Measurements from ENCODE around the gene RAPGEF5.

RAPGEF5 gene

GRCh38 chr7:22348379-22348778, 8.6 kb downstream of the RAPGEF5 start:
- Histone ChIP-seq H3K9me3 (ENCODE audit: insufficient read depth, low read length) (peaks cover 7% of the 10 kb centered on the region), H3K27me3 (ENCODE audit: insufficient read depth, insufficient read length) (no peaks in the 10 kb centered on the region), H3K4me3 (ENCODE audit: insufficient read length, low read depth) (no peak overlapping the region), H3K4me1 (ENCODE audit: insufficient read depth, insufficient read length) (no peaks in the 10 kb centered on the region), H3K36me3 (ENCODE audit: insufficient read depth, insufficient read length, low read length) (no peaks in the 10 kb centered on the region), H3K9ac (ENCODE audit: insufficient read length, low read depth) (no peak overlapping the region)
- TF ChIP-seq SUZ12 (IDR thresholded peaks at IDR 0.05; ENCODE audit: extremely low read depth, insufficient read depth, insufficient read length) (no peak), ZNF274 (IDR thresholded peaks at IDR 0.05; ENCODE audit: low read depth, low read length) (no peak), YY1 (IDR thresholded peaks at IDR 0.05; ENCODE audit: insufficient read depth, insufficient read length) (no peak)
- no peak for DNase-seq (ENCODE audit: low read depth, low spot score)

GRCh38 chr7:22346383-22347107, 10.4 kb downstream of the RAPGEF5 start:
- no peak for TF ChIP-seq ZNF274 (IDR thresholded peaks at IDR 0.05; ENCODE audit: low read depth, low read length)
- TF ChIP-seq SUZ12 (IDR thresholded peaks at IDR 0.05; ENCODE audit: extremely low read depth, insufficient read depth, insufficient read length) = no peak
- no peak for TF ChIP-seq YY1 (IDR thresholded peaks at IDR 0.05; ENCODE audit: insufficient read depth, insufficient read length)
- no peak overlapping the region for H3K4me3 ChIP-seq (ENCODE audit: insufficient read length, low read depth)
- H3K27me3 ChIP-seq (ENCODE audit: insufficient read depth, insufficient read length) = no peaks in the 10 kb centered on the region
- H3K9ac ChIP-seq (ENCODE audit: insufficient read length, low read depth) = no peak overlapping the region
- H3K4me1 ChIP-seq (ENCODE audit: insufficient read depth, insufficient read length) = no peaks in the 10 kb centered on the region
- no peaks in the 10 kb centered on the region for H3K36me3 ChIP-seq (ENCODE audit: insufficient read depth, insufficient read length, low read length)
- DNase-seq (ENCODE audit: low read depth, low spot score) = no peak
- no peaks in the 10 kb centered on the region for H3K9me3 ChIP-seq (ENCODE audit: insufficient read depth, low read length)

GRCh38 chr7:22344655-22345054, 12.3 kb downstream of the RAPGEF5 start:
- Histone ChIP-seq H3K4me3 (ENCODE audit: insufficient read length, low read depth) (no peak overlapping the region), H3K36me3 (ENCODE audit: insufficient read depth, insufficient read length, low read length) (no peaks in the 10 kb centered on the region), H3K27me3 (ENCODE audit: insufficient read depth, insufficient read length) (no peaks in the 10 kb centered on the region), H3K9ac (ENCODE audit: insufficient read length, low read depth) (no peak overlapping the region), H3K9me3 (ENCODE audit: insufficient read depth, low read length) (peaks cover 12% of the 10 kb centered on the region; the same call in 1 of the 2 replicates), H3K4me1 (ENCODE audit: insufficient read depth, insufficient read length) (no peaks in the 10 kb centered on the region)
- TF ChIP-seq ZNF274 (IDR thresholded peaks at IDR 0.05; ENCODE audit: low read depth, low read length) (no peak), YY1 (IDR thresholded peaks at IDR 0.05; ENCODE audit: insufficient read depth, insufficient read length) (no peak), SUZ12 (IDR thresholded peaks at IDR 0.05; ENCODE audit: extremely low read depth, insufficient read depth, insufficient read length) (no peak)
- no peak for DNase-seq (ENCODE audit: low read depth, low spot score)

GRCh38 chr7:22343612-22344011, 13.3 kb downstream of the RAPGEF5 start:
- Histone ChIP-seq H3K4me3 (ENCODE audit: insufficient read length, low read depth) (no peak overlapping the region), H3K36me3 (ENCODE audit: insufficient read depth, insufficient read length, low read length) (no peaks in the 10 kb centered on the region), H3K27me3 (ENCODE audit: insufficient read depth, insufficient read length) (no peaks in the 10 kb centered on the region), H3K9ac (ENCODE audit: insufficient read length, low read depth) (no peak overlapping the region), H3K4me1 (ENCODE audit: insufficient read depth, insufficient read length) (no peaks in the 10 kb centered on the region), H3K9me3 (ENCODE audit: insufficient read depth, low read length) (peaks cover 12% of the 10 kb centered on the region; the same call in 1 of the 2 replicates)
- DNase-seq (ENCODE audit: low read depth, low spot score) = no peak
- no peak for TF ChIP-seq YY1 (IDR thresholded peaks at IDR 0.05; ENCODE audit: insufficient read depth, insufficient read length)
- TF ChIP-seq SUZ12 (IDR thresholded peaks at IDR 0.05; ENCODE audit: extremely low read depth, insufficient read depth, insufficient read length) = no peak
- TF ChIP-seq ZNF274 (IDR thresholded peaks at IDR 0.05; ENCODE audit: low read depth, low read length) = no peak

- Histone ChIP-seq H3K9ac (ENCODE audit: insufficient read length, low read depth) (no peak overlapping the region), H3K36me3 (ENCODE audit: insufficient read depth, insufficient read length, low read length) (no peaks in the 10 kb centered on the region), H3K27me3 (ENCODE audit: insufficient read depth, insufficient read length) (no peaks in the 10 kb centered on the region), H3K9me3 (ENCODE audit: insufficient read depth, low read length) (peaks cover 12% of the 10 kb centered on the region; the same call in 1 of the 2 replicates), H3K4me3 (ENCODE audit: insufficient read length, low read depth) (no peak overlapping the region), H3K4me1 (ENCODE audit: insufficient read depth, insufficient read length) (no peaks in the 10 kb centered on the region)
- no peak for DNase-seq (ENCODE audit: low read depth, low spot score)
- TF ChIP-seq YY1 (IDR thresholded peaks at IDR 0.05; ENCODE audit: insufficient read depth, insufficient read length) = no peak
- TF ChIP-seq ZNF274 (IDR thresholded peaks at IDR 0.05; ENCODE audit: low read depth, low read length) = no peak
- TF ChIP-seq SUZ12 (IDR thresholded peaks at IDR 0.05; ENCODE audit: extremely low read depth, insufficient read depth, insufficient read length) = no peak
Observed at GRCh38 chr7:22343071-22343470, 13.9 kb downstream of the RAPGEF5 start.

- Histone ChIP-seq H3K9me3 (ENCODE audit: insufficient read depth, low read length) (peaks cover 12% of the 10 kb centered on the region; the same call in 1 of the 2 replicates), H3K36me3 (ENCODE audit: insufficient read depth, insufficient read length, low read length) (no peaks in the 10 kb centered on the region), H3K9ac (ENCODE audit: insufficient read length, low read depth) (no peak overlapping the region), H3K27me3 (ENCODE audit: insufficient read depth, insufficient read length) (no peaks in the 10 kb centered on the region), H3K4me3 (ENCODE audit: insufficient read length, low read depth) (no peak overlapping the region), H3K4me1 (ENCODE audit: insufficient read depth, insufficient read length) (no peaks in the 10 kb centered on the region)
- DNase-seq (ENCODE audit: low read depth, low spot score) = no peak
- TF ChIP-seq YY1 (IDR thresholded peaks at IDR 0.05; ENCODE audit: insufficient read depth, insufficient read length) = no peak
- no peak for TF ChIP-seq ZNF274 (IDR thresholded peaks at IDR 0.05; ENCODE audit: low read depth, low read length)
- TF ChIP-seq SUZ12 (IDR thresholded peaks at IDR 0.05; ENCODE audit: extremely low read depth, insufficient read depth, insufficient read length) = no peak
Observed at GRCh38 chr7:22339725-22340390, 17.1 kb downstream of the RAPGEF5 start.

GRCh38 chr7:22338877-22339276, 18.1 kb downstream of the RAPGEF5 start:
- Histone ChIP-seq H3K27me3 (ENCODE audit: insufficient read depth, insufficient read length) (no peaks in the 10 kb centered on the region), H3K36me3 (ENCODE audit: insufficient read depth, insufficient read length, low read length) (no peaks in the 10 kb centered on the region), H3K9me3 (ENCODE audit: insufficient read depth, low read length) (peaks cover 12% of the 10 kb centered on the region; the same call in 1 of the 2 replicates), H3K9ac (ENCODE audit: insufficient read length, low read depth) (no peak overlapping the region), H3K4me1 (ENCODE audit: insufficient read depth, insufficient read length) (no peaks in the 10 kb centered on the region), H3K4me3 (ENCODE audit: insufficient read length, low read depth) (no peak overlapping the region)
- TF ChIP-seq SUZ12 (IDR thresholded peaks at IDR 0.05; ENCODE audit: extremely low read depth, insufficient read depth, insufficient read length) = no peak
- TF ChIP-seq YY1 (IDR thresholded peaks at IDR 0.05; ENCODE audit: insufficient read depth, insufficient read length) = no peak
- TF ChIP-seq ZNF274 (IDR thresholded peaks at IDR 0.05; ENCODE audit: low read depth, low read length) = no peak
- DNase-seq (ENCODE audit: low read depth, low spot score) = no peak

Data from NT2/D1 (cell line).